ENCODE data around the gene GLIPR1L2.
"Not testable (repeated sequence)": the region's sequence is repeated elsewhere in the genome, so short reads cannot be mapped to it uniquely, and the experiment has no call there.

DNA sequence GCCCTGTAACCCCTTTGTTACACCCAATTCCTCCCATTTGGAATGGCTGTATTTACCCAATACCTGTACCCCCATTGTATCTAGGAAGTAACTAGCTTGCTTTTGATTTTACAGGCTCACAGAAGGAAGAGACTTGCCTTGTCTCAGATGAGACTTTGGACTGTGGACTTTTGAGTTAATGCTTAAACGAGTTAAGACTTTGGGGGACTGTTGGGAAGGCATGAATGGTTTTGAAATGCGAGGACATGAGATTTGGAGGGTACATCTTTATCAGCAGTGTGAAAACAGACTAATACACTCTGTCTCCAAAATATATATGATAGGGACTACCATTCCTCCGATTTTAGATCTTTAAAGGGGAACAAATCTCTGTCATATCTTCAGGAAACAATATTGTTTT, 51.6 kb downstream of the GLIPR1L2 start:
- TF ChIP-seq, protein P1, sequence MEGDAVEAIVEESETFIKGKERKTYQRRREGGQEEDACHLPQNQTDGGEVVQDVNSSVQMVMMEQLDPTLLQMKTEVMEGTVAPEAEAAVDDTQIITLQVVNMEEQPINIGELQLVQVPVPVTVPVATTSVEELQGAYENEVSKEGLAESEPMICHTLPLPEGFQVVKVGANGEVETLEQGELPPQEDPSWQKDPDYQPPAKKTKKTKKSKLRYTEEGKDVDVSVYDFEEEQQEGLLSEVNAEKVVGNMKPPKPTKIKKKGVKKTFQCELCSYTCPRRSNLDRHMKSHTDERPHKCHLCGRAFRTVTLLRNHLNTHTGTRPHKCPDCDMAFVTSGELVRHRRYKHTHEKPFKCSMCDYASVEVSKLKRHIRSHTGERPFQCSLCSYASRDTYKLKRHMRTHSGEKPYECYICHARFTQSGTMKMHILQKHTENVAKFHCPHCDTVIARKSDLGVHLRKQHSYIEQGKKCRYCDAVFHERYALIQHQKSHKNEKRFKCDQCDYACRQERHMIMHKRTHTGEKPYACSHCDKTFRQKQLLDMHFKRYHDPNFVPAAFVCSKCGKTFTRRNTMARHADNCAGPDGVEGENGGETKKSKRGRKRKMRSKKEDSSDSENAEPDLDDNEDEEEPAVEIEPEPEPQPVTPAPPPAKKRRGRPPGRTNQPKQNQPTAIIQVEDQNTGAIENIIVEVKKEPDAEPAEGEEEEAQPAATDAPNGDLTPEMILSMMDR (IDR thresholded peaks at IDR 0.05; ENCODE audit: control extremely low read depth in 1 of 3, insufficient read depth in 1 of 3, low read depth in 1 of 3, low read length in 3 of 3), result not testable (repeated sequence)
- not testable (repeated sequence) for TF ChIP-seq EZH2 (IDR thresholded peaks at IDR 0.05; ENCODE audit: low read depth, low read length, severe bottlenecking); SUZ12 (IDR thresholded peaks at IDR 0.05; ENCODE audit: low read length); KDM1A (IDR thresholded peaks at IDR 0.05; ENCODE audit: borderline replicate concordance, low read length); CBX5 (IDR thresholded peaks at IDR 0.05; ENCODE audit: low read depth, low read length); NRF1 (IDR thresholded peaks at IDR 0.05; ENCODE audit: low read depth, low read length); CTBP2 (IDR thresholded peaks at IDR 0.05; ENCODE audit: borderline replicate concordance, insufficient read depth, insufficient read length, low read length); POLR2A (IDR thresholded peaks at IDR 0.05; ENCODE audit: control extremely low read depth in 1 of 2, low read depth in 2 of 2, low read length in 2 of 2); CHD2 (IDR thresholded peaks at IDR 0.05; ENCODE audit: low read length)

Data from H1 (cell line).